ENCODE data around the gene EPHB2. TPM values are rescaled to one million over a fixed set of nuclear protein-coding genes. Genes with fewer than 3 reads are reported as not detected.

The EPHB2 gene
- total RNA-seq, 4 donors from 2014 or later = 7.2 to 12.6 (median 9.1) TPM

- WGBS, 2 donors = 77 to 78% methylated on average over 18 of the region's 18 CpGs
- no peak for DNase-seq (ENCODE audit: low spot score in 2 of 2)
- no peaks in the 10 kb centered on the region for H3K9me3 ChIP-seq
- H3K4me1 ChIP-seq = peaks cover 0 to 40% (median 9%) of the 10 kb centered on the region in 4 donors
- no peak overlapping the region for H3K27ac ChIP-seq
- no peak for TF ChIP-seq POLR2A (IDR thresholded peaks at IDR 0.05)
- TF ChIP-seq CTCF (IDR thresholded peaks at IDR 0.05) = no peak
- TF ChIP-seq EP300 (IDR thresholded peaks at IDR 0.05) = no peak
- H3K36me3 ChIP-seq = no peaks in the 10 kb centered on the region
- H3K27me3 ChIP-seq = no peaks in the 10 kb centered on the region
- no peak overlapping the region for H3K4me3 ChIP-seq
These were observed 101.6 kb downstream of the EPHB2 start for GRCh38 chr1:22812092-22812880.

- Histone ChIP-seq H3K36me3 (no peaks in the 10 kb centered on the region), H3K4me1 (peaks cover 0 to 33% (median 7%) of the 10 kb centered on the region in 4 donors), H3K4me3 (no peak overlapping the region), H3K27ac (no peak overlapping the region), H3K9me3 (no peaks in the 10 kb centered on the region), H3K27me3 (no peaks in the 10 kb centered on the region)
- WGBS, 2 donors = 83 to 88% methylated on average over 7 of the region's 7 CpGs
- DNase-seq (ENCODE audit: low spot score in 2 of 2) = no peak
- no peak for TF ChIP-seq POLR2A (IDR thresholded peaks at IDR 0.05)
- TF ChIP-seq CTCF (IDR thresholded peaks at IDR 0.05) = no peak
- TF ChIP-seq EP300 (IDR thresholded peaks at IDR 0.05) = no peak
These were observed 102.6 kb downstream of the EPHB2 start for GRCh38 chr1:22812993-22813790.

GRCh38 chr1:22814176-22815042, 103.8 kb downstream of the EPHB2 start:
- H3K4me1 ChIP-seq = peaks cover 0 to 22% (median 4%) of the 10 kb centered on the region in 4 donors
- DNase-seq (ENCODE audit: low spot score in 2 of 2) = peak; percentile 43 to 75
- no peaks in the 10 kb centered on the region for H3K36me3 ChIP-seq
- no peaks in the 10 kb centered on the region for H3K9me3 ChIP-seq
- peak overlapping the region in 3 of 4 donors; percentile 2 to 65 (median 36) for H3K27ac ChIP-seq
- TF ChIP-seq EP300 (IDR thresholded peaks at IDR 0.05) (no peak), POLR2A (IDR thresholded peaks at IDR 0.05) (no peak), CTCF (IDR thresholded peaks at IDR 0.05) (no peak)
- H3K4me3 ChIP-seq = no peak overlapping the region
- WGBS, 2 donors = 36 to 53% methylated on average over 18 to 19 of the region's 19 CpGs
- H3K27me3 ChIP-seq = no peaks in the 10 kb centered on the region

- TF ChIP-seq EP300 (IDR thresholded peaks at IDR 0.05) = no peak
- no peak for TF ChIP-seq CTCF (IDR thresholded peaks at IDR 0.05)
- TF ChIP-seq POLR2A (IDR thresholded peaks at IDR 0.05) = no peak
- H3K27me3 ChIP-seq = no peaks in the 10 kb centered on the region
- DNase-seq (ENCODE audit: low spot score in 2 of 2) = no peak
- H3K9me3 ChIP-seq = no peaks in the 10 kb centered on the region
- no peak overlapping the region for H3K4me3 ChIP-seq
- 73 to 74% methylated on average over 5 of the region's 5 CpGs for WGBS, 2 donors
- peaks cover 0 to 22% (median 4%) of the 10 kb centered on the region in 4 donors for H3K4me1 ChIP-seq
- H3K27ac ChIP-seq = peak overlapping the region in 3 of 4 donors; percentile 2 to 65 (median 36)
- no peaks in the 10 kb centered on the region for H3K36me3 ChIP-seq
These were observed 104.4 kb downstream of the EPHB2 start for GRCh38 chr1:22815043-22815365.
